ENCODE measurements around the gene LUZP4. TPM values are rescaled to one million over a fixed set of nuclear protein-coding genes. Genes with fewer than 3 reads are reported as not detected.
"Not testable (repeated sequence)": the region's sequence is repeated elsewhere in the genome, so short reads cannot be mapped to it uniquely, and the experiment has no call there.

The LUZP4 gene
- total RNA-seq, 1 experiment from 2014 or later, result not detected

DNA sequence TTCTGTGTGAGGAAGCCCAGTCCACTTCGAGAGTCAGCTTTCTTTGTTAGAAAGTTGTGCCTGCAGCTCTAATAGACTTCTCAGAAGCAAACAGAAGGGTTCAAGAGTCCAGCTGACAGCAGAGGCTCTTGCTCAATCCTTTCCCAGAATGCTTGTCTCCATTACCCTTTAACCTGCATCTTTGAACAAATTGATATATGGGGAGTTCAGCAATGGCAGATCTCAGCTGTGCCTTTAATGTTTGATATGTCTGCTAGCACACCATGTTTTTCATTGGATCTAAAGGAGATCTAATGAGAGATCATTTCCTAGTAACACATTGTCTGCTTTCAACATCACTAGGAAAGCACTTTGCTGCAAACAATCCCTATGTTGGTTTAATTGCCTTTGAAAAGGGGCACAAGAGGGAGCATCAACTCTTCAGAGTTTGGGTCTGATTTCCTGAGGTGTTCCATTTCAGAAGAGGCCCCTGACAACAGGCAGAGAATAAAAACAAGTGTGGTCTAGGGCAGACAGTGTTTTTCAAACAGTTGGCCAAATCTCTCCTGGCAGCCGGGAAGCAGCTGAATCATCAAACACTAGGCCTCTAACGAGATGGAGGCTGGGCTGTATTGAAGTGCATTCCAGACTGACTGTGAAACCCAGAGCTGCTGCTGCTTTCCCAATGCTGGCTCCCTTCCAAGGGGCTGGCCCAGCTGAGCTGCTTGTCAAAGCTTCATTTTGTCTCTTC is 55.5 kb downstream of the LUZP4 start:
- peak overlapping the region; percentile 75 for H3K27ac ChIP-seq
- H3K9me2 ChIP-seq (ENCODE audit: insufficient read depth), result no peaks in the 10 kb centered on the region
- peak overlapping the region; percentile 62 for H3K4me2 ChIP-seq
- H3K4me3 ChIP-seq, result 0 out of 2 replicates have a peak overlapping the region, but pooled peaks have one; percentile 21
- peak overlapping the region; percentile 68 for H2AFZ ChIP-seq
- no TSS peak for BruUV-seq (replicated peaks)
- H3K27me3 ChIP-seq (ENCODE audit: insufficient read depth, low read depth), result no peaks in the 10 kb centered on the region
- H4K20me1 ChIP-seq (ENCODE audit: insufficient read depth), result no peaks in the 10 kb centered on the region
- ChIA-PET CTCF (no interaction called here), POLR2A (ENCODE audit: unreplicated experiment) (interaction anchor here (0.6 kb wide), 2 partner anchors 47 to 583 kb away, joined by 3 to 4 read pairs; no protein-coding TSS in a partner anchor)
- no peaks in the 10 kb centered on the region for H3K9me3 ChIP-seq (ENCODE audit: insufficient read depth, low read depth)
- peaks cover 17% of the 10 kb centered on the region for H3K4me1 ChIP-seq (replicated peaks; ENCODE audit: insufficient read depth)
- no peaks in the 10 kb centered on the region for H3K36me3 ChIP-seq (ENCODE audit: low read depth)
- no peaks in the 10 kb centered on the region for H3K79me2 ChIP-seq (ENCODE audit: low read depth)
- peaks cover 18% of the 10 kb centered on the region; the same call in 1 of the 2 replicates for H3F3A ChIP-seq (ENCODE audit: insufficient read depth, low read depth)
- DNase-seq, result peak; percentile 87 to 91
- TF ChIP-seq, protein P1, sequence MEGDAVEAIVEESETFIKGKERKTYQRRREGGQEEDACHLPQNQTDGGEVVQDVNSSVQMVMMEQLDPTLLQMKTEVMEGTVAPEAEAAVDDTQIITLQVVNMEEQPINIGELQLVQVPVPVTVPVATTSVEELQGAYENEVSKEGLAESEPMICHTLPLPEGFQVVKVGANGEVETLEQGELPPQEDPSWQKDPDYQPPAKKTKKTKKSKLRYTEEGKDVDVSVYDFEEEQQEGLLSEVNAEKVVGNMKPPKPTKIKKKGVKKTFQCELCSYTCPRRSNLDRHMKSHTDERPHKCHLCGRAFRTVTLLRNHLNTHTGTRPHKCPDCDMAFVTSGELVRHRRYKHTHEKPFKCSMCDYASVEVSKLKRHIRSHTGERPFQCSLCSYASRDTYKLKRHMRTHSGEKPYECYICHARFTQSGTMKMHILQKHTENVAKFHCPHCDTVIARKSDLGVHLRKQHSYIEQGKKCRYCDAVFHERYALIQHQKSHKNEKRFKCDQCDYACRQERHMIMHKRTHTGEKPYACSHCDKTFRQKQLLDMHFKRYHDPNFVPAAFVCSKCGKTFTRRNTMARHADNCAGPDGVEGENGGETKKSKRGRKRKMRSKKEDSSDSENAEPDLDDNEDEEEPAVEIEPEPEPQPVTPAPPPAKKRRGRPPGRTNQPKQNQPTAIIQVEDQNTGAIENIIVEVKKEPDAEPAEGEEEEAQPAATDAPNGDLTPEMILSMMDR (conservative IDR thresholded peaks at IDR 0.05), result no peak
- TF ChIP-seq EZH2 (IDR thresholded peaks at IDR 0.05; ENCODE audit: low read depth), result no peak
- intact Hi-C loops (cut with micrococcal nuclease; ENCODE audit: unreplicated experiment), result loop anchor here (1.0 kb wide), 2 partner anchors 48 to 215 kb away; no protein-coding TSS in a partner anchor

DNA sequence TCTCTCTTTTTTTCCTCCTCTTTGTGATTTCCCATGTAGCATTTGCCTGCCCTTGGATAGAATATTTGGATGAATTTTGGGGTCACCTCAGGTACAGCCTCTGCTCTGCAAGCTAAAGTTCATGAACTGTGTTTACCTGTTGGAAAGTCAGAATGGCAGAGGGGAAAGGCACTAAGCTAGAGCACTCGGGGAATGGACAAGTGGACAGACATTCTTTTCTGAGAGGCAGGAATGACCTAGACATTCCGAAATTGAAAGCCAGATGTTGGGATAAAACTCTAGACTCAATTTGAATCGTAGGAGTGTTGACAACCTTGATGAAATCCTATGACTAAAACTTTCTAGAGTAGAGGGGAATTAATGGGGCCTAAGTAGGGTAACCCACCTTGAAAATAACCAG is 56.1 kb downstream of the LUZP4 start:
- H4K20me1 ChIP-seq (ENCODE audit: insufficient read depth), result no peaks in the 10 kb centered on the region
- no peaks in the 10 kb centered on the region for H3K36me3 ChIP-seq (ENCODE audit: low read depth)
- peaks cover 18% of the 10 kb centered on the region; the same call in 1 of the 2 replicates for H3F3A ChIP-seq (ENCODE audit: insufficient read depth, low read depth)
- H2AFZ ChIP-seq, result no peak overlapping the region
- peak overlapping the region; percentile 75; the same call in 1 of the 2 replicates for H3K27ac ChIP-seq
- no TSS peak for BruUV-seq (replicated peaks)
- H3K9me3 ChIP-seq (ENCODE audit: insufficient read depth, low read depth), result no peaks in the 10 kb centered on the region
- TF ChIP-seq, protein P1 (conservative IDR thresholded peaks at IDR 0.05), result no peak
- no peaks in the 10 kb centered on the region for H3K9me2 ChIP-seq (ENCODE audit: insufficient read depth)
- ChIA-PET CTCF (no interaction called here), POLR2A (ENCODE audit: unreplicated experiment) (interaction anchor here (0.6 kb wide), 2 partner anchors 46 to 582 kb away, joined by 3 to 4 read pairs; no protein-coding TSS in a partner anchor)
- intact Hi-C loops (cut with micrococcal nuclease; ENCODE audit: unreplicated experiment), result loop anchor here (1.0 kb wide), 2 partner anchors 48 to 215 kb away; no protein-coding TSS in a partner anchor
- H3K4me2 ChIP-seq, result peak overlapping the region; percentile 62
- H3K79me2 ChIP-seq (ENCODE audit: low read depth), result no peaks in the 10 kb centered on the region
- no peaks in the 10 kb centered on the region for H3K27me3 ChIP-seq (ENCODE audit: insufficient read depth, low read depth)
- H3K4me1 ChIP-seq (replicated peaks; ENCODE audit: insufficient read depth), result peaks cover 17% of the 10 kb centered on the region
- no peak for DNase-seq
- H3K4me3 ChIP-seq, result no peak overlapping the region

- intact Hi-C loops (cut with micrococcal nuclease; ENCODE audit: unreplicated experiment); H3K27me3 ChIP-seq (ENCODE audit: insufficient read depth, low read depth); H3K27ac ChIP-seq; H3K36me3 ChIP-seq (ENCODE audit: low read depth); POLR2A ChIA-PET (ENCODE audit: unreplicated experiment); H3K9me3 ChIP-seq (ENCODE audit: insufficient read depth, low read depth); H3K9me2 ChIP-seq (ENCODE audit: insufficient read depth); BruUV-seq (replicated peaks); CTCF ChIA-PET; H3K79me2 ChIP-seq (ENCODE audit: low read depth); DNase-seq; H2AFZ ChIP-seq; H3K4me2 ChIP-seq; H4K20me1 ChIP-seq (ENCODE audit: insufficient read depth); H3K4me3 ChIP-seq: not testable (repeated sequence)
- Histone ChIP-seq H3F3A (ENCODE audit: insufficient read depth, low read depth) (peaks cover 18% of the 10 kb centered on the region; the same call in 1 of the 2 replicates), H3K4me1 (replicated peaks; ENCODE audit: insufficient read depth) (peaks cover 17% of the 10 kb centered on the region)
These were observed 57.2 kb downstream of the LUZP4 start for GRCh38 chrX:115346738-115347137.
